Measurements from ENCODE around the gene C16orf87.
"Not testable (repeated sequence)": the region's sequence is repeated elsewhere in the genome, so short reads cannot be mapped to it uniquely, and the experiment has no call there.

The C16orf87 gene

DNA sequence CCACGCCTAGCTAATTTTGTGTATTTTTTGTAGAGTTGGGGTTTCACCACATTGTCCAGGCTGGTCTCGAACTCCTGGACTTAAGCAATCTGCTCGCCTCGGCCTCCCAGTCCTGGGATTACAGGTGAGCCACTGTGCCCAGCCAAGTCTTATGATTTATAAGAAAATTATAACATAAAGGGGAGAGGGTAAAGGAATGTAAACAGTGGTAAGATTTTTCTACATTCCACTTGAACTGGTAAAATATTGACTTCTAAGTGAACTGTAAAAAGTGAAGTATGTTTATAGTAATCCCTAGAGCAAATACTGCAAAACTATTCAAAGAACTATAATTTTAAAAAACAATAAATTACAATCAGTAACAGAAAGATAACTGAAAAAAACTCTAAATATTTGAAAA, 33.5 kb downstream of the C16orf87 start:
- DNase-seq: no peak

DNA sequence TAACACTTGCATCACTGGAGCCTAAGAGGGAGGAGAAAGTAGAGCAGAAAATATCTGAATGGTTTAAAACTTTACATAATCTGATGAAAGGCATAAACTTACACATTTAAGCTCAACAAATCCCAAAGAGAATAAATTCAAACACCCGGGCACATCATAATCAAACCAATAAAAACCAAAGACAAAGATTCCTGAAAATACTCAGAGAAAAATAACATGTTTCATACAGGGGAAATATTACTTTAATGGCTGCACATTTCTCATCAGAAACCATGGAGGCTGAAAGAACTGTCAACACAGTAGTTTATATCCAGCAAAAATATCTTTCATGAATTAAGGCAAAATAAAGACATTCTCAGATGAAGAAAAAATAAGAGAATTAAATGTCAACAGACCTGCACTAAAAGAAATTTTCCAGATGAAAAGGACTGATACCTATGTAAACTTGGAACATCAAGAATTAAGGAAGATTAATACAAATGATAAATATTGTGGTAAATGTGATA, 34.2 kb downstream of the C16orf87 start:
- no peak for DNase-seq

DNA sequence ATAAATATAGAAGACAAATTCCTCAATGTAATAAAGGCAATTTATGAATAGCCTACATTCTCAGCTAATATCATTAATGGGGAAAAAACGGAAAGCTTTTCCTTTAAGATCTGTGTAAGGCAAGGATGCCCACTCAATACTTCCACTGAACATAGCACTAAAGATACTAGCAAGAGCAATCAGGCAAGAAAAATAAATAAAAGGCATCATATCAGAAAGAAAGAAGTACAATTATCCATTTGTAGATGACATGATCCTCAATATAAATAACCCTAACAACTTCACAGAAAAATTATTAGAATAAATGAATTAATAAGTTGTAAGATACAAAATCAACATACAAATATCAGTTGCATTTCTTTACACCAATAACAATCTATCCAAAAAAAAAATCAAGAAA, 37.1 kb downstream of the C16orf87 start:
- DNase-seq: no peak

DNA sequence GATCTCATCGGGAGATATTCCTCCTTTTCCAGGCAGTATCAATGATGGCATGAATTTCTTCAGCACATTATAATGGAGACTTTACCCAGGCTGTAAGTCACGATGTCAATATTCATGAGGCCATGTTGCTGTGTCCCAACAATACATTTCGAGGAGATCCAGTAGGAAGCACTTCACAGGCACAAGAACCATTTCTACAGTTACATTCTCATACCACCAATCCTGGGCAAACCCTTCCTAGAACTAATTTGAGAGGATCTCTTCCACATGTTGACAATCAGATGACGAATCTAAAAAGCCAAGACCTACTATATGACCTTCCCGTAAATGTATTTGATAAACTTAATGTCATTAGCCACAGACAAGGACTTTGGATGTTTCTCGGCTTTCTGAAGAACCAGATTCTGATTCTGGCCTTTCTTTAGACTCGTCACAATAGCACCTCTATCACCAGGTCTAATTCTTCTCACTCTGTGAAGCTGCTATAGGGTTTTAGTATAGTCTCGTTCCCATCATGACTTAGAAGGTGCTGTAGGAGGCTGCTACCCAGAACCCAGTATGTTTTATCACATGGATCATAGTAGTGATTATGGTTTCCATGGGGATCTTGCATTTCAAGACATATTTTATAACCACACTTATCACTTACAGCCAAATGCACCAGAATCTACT, 40.2 kb downstream of the C16orf87 start:
- peak in 1 of 2 experiments; percentile 2 for DNase-seq

- peak in 1 of 2 experiments; percentile 65 for DNase-seq
Observed at GRCh38 chr16:46789499-46790414, 41.2 kb downstream of the C16orf87 start.

DNA sequence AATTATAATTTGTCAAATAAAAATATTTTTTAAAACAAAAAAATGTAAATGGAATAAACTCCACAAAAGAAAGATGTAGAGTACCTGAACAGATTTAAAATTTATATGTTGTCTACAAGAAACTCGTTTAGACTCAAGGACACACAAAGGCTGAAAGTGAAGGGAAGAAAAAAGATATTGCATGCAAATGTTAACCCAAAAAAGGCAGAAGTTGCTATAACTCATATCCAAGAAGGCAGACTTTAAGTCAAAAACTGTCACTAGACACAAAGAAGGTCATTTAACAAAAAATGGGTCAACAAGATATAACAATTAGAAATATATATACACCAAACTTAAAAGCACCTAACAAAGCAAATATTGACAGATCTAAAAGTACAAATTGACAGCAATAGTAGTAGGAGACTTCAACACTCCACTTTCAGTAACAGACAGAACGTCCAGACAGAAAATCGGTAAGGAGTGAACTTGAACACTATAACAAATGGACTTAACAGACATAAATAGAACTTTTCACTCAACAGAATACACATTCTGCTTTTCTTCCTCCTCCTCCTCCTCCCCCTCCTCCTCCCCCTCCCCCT, 42.0 kb downstream of the C16orf87 start:
- no peak for DNase-seq

- DNase-seq: no peak
Observed at GRCh38 chr16:46787909-46788308, 43.1 kb downstream of the C16orf87 start.

- DNase-seq: no peak
Observed at GRCh38 chr16:46785076-46785845, 45.7 kb downstream of the C16orf87 start.

DNA sequence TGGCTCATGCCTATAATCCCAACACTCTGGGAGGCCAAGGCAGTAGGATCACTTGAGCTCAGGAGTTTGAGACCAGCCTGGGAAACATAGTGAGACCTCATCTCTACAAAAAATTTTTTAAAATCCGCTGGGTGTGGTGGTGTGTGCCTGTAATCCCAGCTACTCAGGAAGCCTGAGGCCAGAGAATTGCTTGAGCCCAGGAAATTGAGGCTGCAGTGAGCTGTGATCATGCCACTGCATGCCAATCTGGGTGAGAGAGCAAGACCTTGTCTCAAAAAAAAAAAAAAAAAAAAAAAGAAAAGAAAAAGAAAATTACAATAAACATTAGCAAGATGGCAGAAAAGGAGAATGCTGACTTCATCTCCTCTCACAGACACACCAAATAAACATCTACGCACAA, 46.4 kb downstream of the C16orf87 start:
- DNase-seq: not testable (repeated sequence)

GRCh38 chr16:46783800-46784199, 47.2 kb downstream of the C16orf87 start:
- no peak for DNase-seq

DNA sequence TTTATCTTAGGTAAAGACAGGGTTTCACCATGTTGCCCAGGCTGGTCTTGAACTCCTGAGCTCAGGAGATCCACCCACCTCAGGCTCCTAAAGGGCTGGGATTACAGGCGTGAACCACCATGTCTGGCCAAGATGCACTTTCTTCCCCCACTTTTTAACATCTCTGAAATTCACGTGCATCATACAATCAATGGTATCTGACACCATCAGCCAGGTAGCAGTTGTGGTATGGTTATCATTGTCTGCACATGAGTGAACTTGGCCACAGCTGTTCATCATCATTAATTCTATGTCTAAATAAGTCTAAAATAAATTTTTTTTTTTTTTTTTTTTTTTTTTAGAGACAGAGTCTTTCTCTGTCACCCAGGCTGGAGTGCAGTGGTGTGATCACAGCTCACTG, 48.7 kb downstream of the C16orf87 start:
- DNase-seq: no peak

GRCh38 chr16:46777804-46778203, 53.2 kb downstream of the C16orf87 start:
- DNase-seq: no peak

- no peak for DNase-seq
Observed at GRCh38 chr16:46775214-46775613, 55.8 kb downstream of the C16orf87 start.

- DNase-seq: no peak
Observed at GRCh38 chr16:46774743-46775177, 56.2 kb downstream of the C16orf87 start.

GRCh38 chr16:46772463-46772862, 58.5 kb downstream of the C16orf87 start:
- DNase-seq: no peak

DNA sequence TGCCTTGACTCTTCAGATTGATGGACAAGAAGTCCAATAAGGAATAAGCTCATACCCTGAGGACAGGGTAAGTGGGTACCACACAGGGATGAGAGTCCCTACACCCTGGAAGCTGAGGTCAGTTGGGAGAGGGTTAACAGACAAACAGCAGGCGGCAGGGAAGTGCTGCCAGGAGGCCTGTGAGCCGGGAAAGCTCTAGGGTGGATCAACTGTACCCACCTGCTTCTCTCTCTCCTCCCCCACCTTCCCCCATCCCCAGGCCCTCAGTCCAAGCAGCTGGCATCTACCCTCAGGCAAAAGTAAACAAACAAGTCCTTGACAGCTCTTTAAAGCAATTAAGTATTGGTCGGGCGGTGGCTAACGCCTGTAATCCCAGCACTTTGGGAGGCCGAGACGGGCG, 62.2 kb downstream of the C16orf87 start:
- peak; percentile 30 to 34 for DNase-seq

GRCh38 chr16:46765050-46765449, 65.9 kb downstream of the C16orf87 start:
- DNase-seq: no peak

GRCh38 chr16:46763147-46763546, 67.8 kb downstream of the C16orf87 start:
- DNase-seq: no peak

GRCh38 chr16:46762583-46762982, 68.4 kb downstream of the C16orf87 start:
- no peak for DNase-seq

DNA sequence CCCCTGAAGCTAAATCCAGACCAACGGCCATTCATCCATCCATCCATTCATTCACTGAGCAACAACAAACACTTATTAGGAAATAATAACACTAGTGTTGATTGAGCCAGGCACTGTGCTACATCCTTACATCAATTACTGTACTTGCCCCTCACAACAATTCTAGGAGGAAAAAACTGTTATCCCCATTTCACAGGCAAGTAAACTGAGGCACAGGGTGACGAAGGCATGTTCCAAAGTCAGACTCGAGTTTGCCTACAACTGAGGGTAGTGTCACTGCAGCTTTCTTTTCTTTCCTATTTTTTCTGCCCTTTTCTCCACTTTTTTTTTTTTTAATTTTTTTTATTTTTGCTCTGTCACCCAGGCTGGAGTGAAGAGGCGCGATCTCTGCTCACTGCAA, 71.7 kb downstream of the C16orf87 start:
- DNase-seq: no peak

- DNase-seq: no peak
Observed at GRCh38 chr16:46757339-46758050, 73.5 kb downstream of the C16orf87 start.

- no peak for DNase-seq
Observed at GRCh38 chr16:46756772-46757171, 74.2 kb downstream of the C16orf87 start.
